ENCODE results near the gene ROPN1L.
A peak's percentile ranks its signal among the peaks of the same experiment; 100 is the strongest.
"Not testable (repeated sequence)": the region's sequence is repeated elsewhere in the genome, so short reads cannot be mapped to it uniquely, and the experiment has no call there.

The ROPN1L gene

DNA sequence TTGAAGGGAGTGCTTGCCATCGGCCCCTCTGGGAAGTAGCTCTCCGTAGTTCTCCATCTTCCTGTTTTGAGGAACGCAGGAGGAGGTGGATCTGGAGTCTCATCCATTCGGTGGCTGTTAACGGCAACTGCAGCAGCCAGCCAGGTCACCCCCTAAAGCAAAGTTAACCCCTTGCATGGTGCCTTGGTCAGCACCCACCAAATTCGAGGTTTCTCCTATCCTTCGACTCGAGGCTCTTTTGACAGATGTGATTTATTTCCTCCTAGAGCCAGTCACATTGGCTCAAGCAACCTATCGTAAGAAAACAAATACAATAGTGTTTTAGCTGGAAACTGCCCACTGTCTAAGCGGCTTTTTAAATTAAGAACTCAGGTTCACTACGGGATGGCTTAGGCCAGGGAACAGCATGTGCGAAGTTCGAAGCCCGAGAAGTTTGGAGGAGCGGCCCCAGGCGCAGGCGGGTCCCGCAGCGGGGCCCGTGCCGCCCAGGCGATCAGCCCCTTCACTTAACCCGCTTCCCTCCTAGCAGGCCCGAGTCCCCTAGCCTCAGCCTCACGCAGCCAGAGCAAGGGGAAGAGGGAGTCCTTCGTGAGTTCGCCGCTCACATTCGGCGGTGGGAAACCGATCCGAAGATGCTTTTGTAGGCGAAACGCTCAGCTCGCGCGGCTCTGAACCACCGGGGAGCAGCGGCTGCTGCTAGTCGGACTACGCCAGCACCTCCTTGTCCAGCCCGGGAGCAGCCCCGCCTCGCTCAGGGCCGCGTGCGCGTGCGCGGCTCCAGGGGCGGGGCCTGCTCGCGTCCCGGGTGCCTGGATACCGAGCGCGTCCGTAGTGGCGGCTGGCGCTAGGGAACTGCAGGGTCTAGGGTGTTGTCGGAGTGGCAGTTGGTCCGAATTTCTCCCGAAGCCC, at the start of gene ROPN1L:
Gene ROPN1L, plus strand, starts transcription at position 797 of the 909 bp plus-strand sequence. CDS start 289 bp downstream, outside the sequence.
- peak; percentile 75 for DNase-seq (ENCODE audit: low read depth in 2 of 2)

DNA sequence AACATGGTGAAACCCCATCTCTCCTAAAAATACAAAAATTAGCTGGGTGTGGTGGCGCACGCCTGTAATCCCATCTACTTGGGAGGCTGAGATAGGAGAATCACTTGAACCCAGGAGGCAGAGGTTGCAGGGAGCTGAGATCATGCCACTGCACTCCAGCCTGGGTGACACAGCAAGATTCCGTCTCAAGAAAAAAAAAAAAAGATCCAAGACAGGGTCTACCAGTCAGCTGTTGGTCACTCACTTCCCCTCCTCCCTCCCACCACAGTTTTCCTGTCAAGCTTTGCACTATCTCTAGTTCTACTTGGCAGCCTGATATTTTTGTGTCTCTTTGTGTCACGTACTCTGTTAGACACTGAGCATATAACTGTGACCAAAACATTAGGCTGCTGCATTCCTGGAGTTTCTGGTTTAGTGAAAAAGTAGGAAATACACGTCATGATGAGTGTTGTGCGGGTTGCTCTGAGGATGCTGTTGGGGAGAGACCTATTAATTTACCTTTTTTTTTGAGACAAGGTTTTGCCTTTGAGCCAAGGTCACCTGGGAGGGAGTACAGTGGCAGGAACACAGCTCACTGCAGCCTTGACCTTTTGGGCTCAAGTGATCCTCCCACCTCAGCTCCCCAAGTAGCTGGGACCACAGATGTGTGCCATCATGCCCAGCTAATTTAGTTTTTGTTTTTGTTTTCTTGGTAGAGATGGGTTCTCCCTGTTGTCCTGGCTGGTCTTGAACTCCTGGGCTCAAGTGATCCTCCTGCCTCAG, 48.9 kb upstream of the ROPN1L start:
- not testable (repeated sequence) for DNase-seq (ENCODE audit: low read depth in 2 of 2)

DNA sequence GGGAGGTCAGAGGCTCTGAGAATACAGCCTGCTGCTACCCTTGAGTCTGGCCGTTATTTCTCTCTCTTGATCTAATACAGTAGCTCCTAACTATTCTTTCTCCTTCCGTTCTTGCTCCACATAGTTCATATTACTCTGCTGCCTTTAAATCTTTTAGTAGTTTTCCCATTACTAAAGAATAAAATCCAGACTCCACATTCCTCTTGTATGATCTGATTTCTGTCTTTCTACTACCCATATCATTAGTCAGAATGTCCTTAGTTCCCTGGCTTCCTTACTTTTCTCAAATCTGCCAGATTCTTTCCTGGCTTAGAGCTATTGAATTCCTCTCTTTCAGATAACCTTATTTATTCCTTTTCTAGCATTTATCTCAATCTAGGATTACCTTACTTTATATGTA, 48.2 kb upstream of the ROPN1L start:
- no peak for DNase-seq (ENCODE audit: low read depth in 2 of 2)

DNA sequence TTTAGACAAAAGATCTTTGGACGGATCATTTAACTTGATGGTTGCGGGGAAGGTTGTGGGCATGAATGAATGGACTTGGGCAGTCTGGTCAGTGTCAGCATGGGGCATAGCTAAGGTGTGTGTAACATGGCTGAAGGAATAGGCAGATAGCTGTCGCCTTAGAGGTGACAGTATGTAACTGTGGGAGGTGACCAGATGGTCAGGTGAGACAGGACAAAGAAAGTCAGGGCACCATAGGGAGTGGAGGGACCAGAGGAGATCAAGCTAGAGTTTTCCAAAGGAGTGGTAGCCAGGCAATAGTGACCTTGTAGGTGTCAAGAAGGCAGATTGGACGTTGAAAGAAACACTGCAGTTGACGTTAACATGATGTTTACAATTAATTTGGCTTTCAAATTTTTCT, 45.1 kb upstream of the ROPN1L start:
- no peak for DNase-seq (ENCODE audit: low read depth in 2 of 2)

DNA sequence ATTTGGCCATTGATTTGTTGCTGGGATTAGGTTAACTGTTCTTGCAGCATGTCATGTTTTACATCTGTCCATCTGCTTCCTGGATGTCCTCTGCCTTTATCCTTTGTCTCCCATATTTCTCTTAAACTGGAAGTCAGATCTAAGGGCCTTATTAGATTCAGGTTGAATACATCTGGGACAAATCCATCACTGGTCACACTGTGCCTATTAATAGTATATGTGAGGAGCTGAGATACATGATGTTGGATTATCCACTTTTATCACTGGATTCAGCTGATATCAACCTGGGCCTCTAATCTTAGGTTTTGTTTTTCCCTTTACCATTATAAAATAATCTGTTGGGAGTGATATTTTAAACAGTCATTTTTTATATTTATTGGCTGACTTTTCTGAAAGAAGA, 41.8 kb upstream of the ROPN1L start:
- DNase-seq (ENCODE audit: low read depth in 2 of 2): no peak

DNA sequence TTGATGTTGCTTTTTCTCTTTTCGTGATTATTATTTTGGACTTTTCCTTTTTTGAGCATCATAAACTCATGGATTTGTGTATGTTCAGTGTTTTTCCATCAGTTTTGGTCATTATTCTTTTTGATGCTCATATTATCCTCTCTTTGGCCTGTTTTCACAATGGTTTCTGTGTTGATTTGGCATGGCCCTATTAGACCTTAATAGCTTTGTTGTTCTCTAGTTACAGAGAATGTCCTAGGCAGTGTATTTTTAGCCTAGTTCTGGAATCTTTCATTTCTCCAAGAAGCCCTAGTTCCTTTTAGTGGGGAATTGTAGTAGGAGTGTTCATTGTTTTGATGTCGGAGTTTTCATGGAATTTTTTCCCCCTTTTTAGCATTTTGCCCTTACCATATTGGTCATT, 41.3 kb upstream of the ROPN1L start:
- no peak for DNase-seq (ENCODE audit: low read depth in 2 of 2)

DNA sequence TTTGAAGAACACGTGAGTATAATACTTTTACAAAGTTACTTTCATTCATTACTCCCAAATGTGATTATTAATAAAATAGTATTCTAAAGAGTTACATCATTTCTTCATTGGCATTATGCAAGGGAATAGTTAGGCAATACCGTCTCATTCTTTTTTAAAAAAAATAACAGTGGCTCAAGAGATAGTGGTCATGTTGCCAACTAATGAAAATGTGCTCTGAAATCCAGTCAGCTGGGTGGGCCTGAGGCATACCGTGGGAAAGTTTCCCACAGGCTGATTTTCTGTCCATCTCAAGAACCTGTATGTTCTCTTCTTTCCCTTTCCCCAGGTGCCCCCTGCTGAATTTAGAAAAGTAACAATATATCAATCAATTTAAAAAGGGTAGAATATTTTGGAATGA, 40.8 kb upstream of the ROPN1L start:
- no peak for DNase-seq (ENCODE audit: low read depth in 2 of 2)

DNA sequence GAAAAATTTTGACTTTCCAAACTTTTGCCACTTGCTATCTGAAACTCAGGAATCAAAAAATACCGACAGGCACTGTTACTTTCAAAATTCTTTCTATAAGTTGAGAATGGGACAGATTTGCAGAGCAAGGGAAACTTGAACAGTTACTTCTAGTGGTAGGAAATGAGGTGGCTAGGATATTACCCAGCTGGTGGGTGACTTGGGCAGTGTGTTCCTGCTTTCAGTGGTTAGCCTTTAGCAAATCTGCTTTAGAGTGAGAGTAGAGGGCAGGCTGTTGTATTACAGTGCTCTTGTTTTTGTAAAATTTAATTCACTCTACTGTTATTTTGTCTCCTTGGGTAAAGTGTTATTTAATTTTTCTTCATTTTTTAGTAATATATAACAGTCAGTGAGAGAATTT, 40.2 kb upstream of the ROPN1L start:
- DNase-seq (ENCODE audit: low read depth in 2 of 2): no peak

DNA sequence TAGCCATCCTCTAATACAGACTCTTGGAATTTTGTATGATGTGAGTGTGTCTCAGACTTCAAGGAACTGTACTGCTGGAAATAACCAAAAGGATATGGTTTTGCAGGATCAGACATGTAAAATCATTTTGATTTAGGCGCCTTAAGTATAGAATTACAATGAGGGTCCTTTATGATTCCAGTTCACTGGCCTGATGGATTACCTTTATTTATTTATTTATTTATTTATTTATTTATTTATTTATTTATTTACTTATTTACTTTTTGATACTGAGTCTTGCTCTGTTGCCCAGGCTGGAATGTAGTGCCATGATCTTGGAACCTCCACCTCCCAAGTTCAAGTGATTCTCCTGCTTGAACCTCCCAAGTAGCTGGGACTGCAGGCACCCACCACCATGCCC, 37.9 kb upstream of the ROPN1L start:
- no peak for DNase-seq (ENCODE audit: low read depth in 2 of 2)

DNA sequence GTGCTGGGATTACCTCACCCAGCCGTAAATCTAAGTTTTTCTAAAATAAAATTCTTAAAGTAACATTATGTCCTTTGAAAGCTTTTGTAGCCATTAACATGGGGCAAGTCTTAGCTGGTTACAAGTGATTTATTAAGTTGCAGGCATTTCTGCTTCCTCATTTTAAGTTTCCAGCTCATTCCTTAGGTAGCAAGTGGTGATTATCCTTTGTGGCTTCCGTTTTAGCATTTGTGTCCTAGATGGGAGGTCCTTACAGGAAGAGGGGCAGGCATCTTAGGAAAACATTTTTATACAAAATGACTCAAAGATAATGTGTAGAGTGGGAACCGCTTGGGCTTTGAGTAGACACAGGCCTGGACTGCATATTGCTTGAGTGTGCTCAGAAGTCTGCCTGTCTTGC, 35.0 kb upstream of the ROPN1L start:
- DNase-seq (ENCODE audit: low read depth in 2 of 2): no peak

DNA sequence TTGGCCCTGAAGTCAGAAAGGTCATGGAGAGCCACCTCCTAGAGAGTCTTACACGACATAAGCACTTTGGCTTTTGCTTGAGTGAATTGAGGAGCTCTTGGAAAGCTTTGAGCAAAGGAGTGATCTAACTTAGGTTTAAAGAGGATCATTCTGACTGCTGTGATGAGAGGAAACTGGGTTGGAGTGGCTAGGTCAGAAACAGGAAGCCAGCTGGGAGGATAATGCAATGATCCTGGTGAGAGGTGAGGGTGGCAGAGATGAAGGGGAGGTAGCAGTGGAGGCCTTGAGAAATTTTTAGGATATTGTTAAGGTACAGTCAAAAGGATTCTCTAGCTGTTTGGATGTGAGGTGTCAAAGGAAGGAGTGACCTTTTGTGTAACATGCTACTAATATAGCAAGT, 32.2 kb upstream of the ROPN1L start:
- no peak for DNase-seq (ENCODE audit: low read depth in 2 of 2)

DNA sequence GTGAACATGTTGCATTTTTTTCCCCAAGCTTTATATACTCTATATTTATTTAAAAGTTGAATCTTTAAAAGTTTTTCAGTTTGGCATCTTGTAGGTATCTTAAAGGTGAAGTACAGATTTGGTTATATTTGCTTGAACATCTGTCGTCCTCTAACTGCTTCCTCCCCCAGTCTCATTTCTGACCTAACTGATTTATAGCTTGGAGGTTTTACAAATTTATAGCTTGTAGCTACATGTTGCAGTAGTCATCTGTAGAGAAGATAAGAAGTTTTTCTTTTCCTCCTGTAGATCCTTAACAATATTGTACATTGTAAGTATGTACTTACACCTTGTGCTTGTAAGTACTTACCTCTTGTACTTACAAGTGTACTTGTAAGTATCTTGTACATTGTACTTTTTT, 31.0 kb upstream of the ROPN1L start:
- no peak for DNase-seq (ENCODE audit: low read depth in 2 of 2)

DNA sequence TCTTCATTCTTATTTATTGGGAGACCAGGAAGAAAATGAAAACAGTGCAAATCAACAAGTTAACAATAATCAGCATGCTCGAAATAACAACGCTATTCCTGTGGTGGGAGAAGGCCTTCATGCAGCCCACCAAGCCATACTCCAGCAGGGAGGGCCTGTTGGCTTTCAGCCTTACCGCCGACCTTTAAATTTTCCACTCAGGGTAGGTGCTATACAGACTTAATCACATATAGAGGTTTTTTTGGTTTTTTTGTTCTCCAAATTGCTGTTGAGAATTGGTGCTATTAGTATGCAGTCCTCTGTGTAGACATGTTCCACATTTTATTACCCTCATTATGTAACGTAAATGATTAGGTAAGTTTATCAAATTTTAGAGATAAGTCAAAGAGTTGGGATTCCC, 30.3 kb upstream of the ROPN1L start:
- no peak for DNase-seq (ENCODE audit: low read depth in 2 of 2)

DNA sequence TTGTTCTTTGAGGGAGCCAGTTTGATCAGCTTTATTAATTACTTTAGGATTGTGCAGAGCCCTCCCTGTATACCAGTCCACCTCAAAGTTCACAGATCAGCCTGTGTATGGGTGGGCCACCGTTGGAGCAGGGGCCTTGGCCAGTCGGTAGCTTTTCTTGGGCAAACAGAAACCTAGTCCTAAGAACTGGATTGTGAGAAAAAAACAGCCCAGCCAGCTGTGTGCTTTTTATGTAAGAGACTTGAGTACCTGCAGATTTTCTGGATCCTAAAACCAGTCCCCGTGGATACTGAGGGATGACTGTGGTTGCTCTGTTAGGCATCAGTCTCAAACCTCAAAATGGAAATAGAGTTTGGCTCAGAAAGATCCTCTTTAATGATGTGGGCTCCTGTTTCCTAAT, 24.8 kb upstream of the ROPN1L start:
- no peak for DNase-seq (ENCODE audit: low read depth in 2 of 2)

DNA sequence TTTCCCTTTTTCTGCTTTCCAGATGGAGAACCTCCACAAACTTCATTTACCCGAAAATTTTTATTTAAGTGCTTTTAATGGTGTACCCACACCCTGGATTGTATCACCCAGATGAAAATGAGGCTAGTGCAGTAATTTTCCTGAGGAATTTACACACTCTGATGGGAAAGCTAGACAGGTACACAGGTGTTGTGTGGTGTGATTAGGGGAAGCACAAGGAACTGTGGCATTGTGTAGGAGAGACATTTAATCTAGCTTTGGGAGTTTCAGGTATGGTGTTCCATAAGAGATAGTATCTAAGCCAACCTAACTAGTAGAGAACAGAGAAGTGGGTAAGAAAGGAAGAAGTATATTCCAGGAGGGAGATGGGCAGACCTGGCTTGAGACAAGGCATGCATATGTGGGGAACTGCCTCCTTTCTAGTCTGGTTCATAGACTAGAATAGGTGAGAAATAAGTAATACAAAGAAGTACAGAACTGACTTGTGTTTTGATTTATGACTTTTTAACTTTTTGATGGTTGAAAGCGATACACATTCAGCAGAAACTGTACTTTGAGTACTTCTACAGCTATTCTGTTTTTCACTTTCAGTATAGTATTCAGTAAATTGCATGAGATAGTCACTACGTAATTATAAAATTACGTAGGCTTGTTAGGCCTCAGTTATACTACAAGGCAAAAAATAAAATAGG, 22.9 kb upstream of the ROPN1L start:
- DNase-seq (ENCODE audit: low read depth in 2 of 2): no peak

DNA sequence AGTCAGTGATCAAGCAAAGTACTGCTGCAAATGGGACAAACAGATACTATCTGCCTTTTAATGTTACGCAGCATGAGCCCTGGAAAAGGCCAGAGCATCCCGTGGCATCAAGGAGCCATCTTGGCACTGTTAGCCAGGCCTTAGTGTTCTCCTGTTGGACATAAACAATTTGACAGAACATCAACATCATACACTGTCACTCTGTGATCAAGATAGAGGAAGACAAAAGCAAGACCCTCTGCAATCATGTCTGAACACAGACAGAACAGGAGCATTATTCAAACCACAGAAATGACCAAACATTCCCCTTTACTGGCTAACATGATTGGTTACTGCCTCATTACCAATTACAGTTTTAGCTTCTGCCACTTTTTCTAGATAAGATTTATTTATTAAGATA, 21.2 kb upstream of the ROPN1L start:
- no peak for DNase-seq (ENCODE audit: low read depth in 2 of 2)

DNA sequence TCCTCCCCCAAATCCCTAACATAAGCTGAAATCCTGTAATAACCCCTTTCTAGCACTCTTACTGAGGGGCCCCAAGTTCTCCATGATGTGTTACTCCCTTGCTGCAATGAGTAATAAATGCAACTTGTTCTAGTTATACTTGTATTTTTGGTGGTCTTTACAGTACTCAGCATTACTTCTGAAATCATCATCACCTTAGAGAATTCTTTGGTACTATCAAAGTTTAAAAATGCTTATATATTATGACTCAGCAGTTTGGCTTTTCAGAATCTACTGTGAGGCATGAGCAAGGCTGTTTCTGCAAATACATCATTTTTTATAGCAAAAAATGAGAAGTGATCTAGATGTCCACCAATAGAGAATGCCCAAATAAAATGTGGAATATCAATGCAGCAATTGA, 20.7 kb upstream of the ROPN1L start:
- DNase-seq (ENCODE audit: low read depth in 2 of 2): no peak

DNA sequence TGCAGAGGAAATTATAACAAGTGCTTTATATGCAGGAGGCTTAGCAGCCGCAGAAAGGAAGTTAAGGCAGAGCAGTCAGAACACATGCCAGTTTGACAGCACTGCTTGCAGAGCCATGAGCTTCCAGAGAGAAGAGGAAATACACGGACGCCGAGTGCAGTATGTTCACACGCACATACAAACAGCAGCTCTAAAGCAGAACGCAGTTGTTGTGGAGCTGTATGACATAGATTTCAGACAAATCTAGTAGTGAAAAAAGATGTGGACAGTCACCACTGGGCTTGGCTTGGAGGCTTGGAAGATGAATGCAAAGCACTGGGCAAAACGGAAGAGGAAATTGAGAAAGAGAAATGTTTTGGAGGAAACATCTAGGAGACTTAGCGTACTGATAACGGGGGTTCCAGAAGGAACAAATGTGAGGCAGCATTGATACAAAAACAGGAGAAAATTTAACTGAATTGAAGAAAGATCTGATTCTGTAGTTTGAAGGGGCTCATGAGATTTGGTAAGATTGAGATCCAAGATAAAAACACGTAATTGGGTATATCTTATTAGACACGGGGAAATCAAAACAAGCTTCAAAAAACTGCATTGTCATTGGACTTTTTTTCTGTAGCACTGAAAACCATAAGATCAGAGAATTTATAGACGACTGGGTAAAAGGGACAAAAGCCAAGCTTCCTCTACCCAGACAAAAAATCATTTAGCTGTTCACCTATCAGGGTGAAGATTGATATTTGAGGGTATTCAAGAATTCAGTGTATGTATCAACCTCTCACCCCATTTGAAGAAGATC, 19.6 kb upstream of the ROPN1L start:
- DNase-seq (ENCODE audit: low read depth in 2 of 2): no peak

DNA sequence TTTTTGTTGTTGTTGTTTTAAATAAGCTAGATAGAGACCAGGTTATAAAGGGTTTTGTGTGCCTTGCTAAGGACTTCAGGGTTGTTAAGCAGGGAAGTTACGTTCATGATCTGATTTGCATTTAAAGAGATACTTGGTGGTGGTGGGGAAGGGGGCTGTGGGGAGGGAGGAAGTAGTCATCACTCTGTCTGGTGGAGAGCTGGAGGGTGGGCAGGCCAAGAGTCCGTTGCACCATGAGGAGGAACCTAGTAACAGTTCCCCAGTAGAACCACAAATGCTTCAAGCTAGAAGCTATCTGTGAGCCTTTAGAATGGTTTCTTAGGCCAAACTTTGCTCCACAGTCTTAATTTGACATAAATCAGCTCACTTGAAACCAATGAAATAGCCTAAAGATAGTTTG, 18.7 kb upstream of the ROPN1L start:
- no peak for DNase-seq (ENCODE audit: low read depth in 2 of 2)

DNA sequence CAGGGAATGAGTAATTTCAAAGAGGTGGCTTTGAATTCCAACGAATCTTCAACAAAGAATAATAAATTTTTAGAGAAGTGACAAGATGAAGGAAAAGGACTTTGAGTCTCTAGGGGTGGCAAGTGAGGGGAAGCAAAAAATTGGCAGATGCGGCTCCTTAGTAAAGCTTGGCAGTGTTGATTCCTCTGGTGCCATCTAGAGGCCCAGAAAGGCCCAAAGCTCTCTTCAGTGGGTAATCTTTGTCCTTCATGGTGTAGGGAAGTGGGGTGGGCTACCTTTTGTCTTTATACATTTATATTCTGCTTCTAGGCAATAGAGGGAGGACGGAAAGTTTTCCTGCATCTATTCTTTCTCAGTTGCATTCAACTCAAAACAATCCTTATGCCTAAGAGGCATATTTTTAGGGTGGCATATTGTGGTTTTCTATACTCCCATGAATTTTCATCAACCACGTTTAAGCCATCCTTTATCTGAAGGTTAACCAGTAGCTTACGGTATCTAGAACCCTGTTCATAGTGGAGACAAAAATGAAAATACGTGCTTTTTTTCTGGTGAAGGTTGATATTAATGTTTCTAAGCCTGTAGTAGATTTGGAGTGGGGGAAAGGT, 17.5 kb upstream of the ROPN1L start:
- no peak for DNase-seq (ENCODE audit: low read depth in 2 of 2)

DNA sequence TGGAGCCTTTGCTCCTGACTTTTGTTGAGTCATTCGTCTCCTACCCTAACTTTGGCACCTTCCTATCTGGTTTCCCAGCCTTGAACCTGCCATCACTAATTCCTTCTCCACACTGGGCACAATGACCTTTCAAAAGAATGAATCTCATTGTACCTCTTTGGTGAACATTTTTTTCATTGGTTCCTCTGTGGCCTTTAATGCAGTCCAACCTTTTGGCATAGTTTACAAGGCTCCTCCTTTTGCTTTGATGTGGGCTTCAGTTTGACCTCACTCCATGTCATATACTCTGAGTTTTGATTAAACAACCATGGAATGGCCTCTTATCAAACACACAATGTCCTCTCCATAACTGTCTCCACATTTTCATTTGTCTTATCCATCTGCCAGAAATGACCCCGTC, 14.5 kb upstream of the ROPN1L start:
- DNase-seq (ENCODE audit: low read depth in 2 of 2): no peak
